Liver (tissue), 9 donors: ENCODE measurements around the gene ABAT. TPM values are rescaled to one million over a fixed set of nuclear protein-coding genes. Genes with fewer than 3 reads are reported as not detected.

ENCODE experiments used
- DNase-seq: peaks from one replicate; pipeline ENCODE4 v3.0.0-alpha.2; 2017; ENCODE audit warnings: low spot score
- H3K27ac ChIP-seq, 2 donors: one replicate each; pipeline ENCODE4 v1.7.0; 2013; ENCODE audit warnings: inconsistent platforms in 2 of 2, low read length in 2 of 2, control low read depth in 1 of 2, low read depth in 1 of 2, mild to moderate bottlenecking in 1 of 2
- H3K27me3 ChIP-seq, 4 donors: one replicate each; pipeline versions ENCODE4 v1.6.1 to v1.7.0; 2013; ENCODE audit warnings: low read length in 3 of 4, inconsistent platforms in 1 of 4, mild to moderate bottlenecking in 1 of 4, moderate library complexity in 1 of 4; ENCODE audit not compliant: control insufficient read depth in 4 of 4, insufficient read depth in 4 of 4
- H3K36me3 ChIP-seq, 4 donors: one replicate each; pipeline versions ENCODE4 v1.6.1 to v1.7.0; 2013; ENCODE audit warnings: low read length in 3 of 4, mild to moderate bottlenecking in 3 of 4, low read depth in 1 of 4, moderate library complexity in 1 of 4; ENCODE audit not compliant: control insufficient read depth in 4 of 4, insufficient read depth in 3 of 4
- H3K4me1 ChIP-seq, 4 donors: one replicate each; pipeline versions ENCODE4 v1.6.1 to v1.7.0; 2013; ENCODE audit warnings: low read length in 3 of 4, mild to moderate bottlenecking in 3 of 4, moderate library complexity in 1 of 4; ENCODE audit not compliant: control insufficient read depth in 4 of 4, insufficient read depth in 4 of 4
- H3K4me3 ChIP-seq, 3 donors: one replicate each; pipeline versions ENCODE4 v1.6.1 to v1.7.0; 2013; ENCODE audit warnings: low read length in 3 of 3, control low read depth in 1 of 3, low read depth in 1 of 3, mild to moderate bottlenecking in 1 of 3
- H3K9ac ChIP-seq, 2 donors: one replicate each; pipeline ENCODE4 v1.7.0; 2013; ENCODE audit warnings: low read length in 2 of 2, mild to moderate bottlenecking in 2 of 2, moderate library complexity in 2 of 2, control low read depth in 1 of 2, low read depth in 1 of 2
- H3K9me3 ChIP-seq, 4 donors: one replicate each; pipeline versions ENCODE4 v1.6.1 to v1.7.0; 2013; ENCODE audit warnings: low read length in 3 of 4; ENCODE audit not compliant: control insufficient read depth in 4 of 4
- ATF3 ChIP-seq: IDR thresholded peaks from 2 replicates; pipeline ENCODE4 v1.6.1; 2016; ENCODE audit warnings: antibody characterized with exemption
- CTCF ChIP-seq: fragments of 150-350 bp; IDR thresholded peaks from 2 replicates; pipeline ENCODE4 v1.5.1; 2017; ENCODE audit warnings: improper control_type of control experiment, low read depth, low read length; ENCODE audit not compliant: missing input control
- EGR1 ChIP-seq, 2 donors: IDR thresholded peaks; 2 replicates each; pipeline ENCODE4 v1.6.1; 2016 to 2018; ENCODE audit warnings: antibody characterized with exemption in 2 of 2, low read depth in 2 of 2
- FOXA2 ChIP-seq: IDR thresholded peaks from 2 replicates; pipeline ENCODE4 v1.6.1; 2016; ENCODE audit warnings: antibody characterized with exemption
- HNF4A ChIP-seq, 2 donors: conservative IDR thresholded peaks; 2 replicates each; pipeline ENCODE4 v1.6.1; 2016; ENCODE audit warnings: antibody characterized with exemption in 2 of 2, mild to moderate bottlenecking in 2 of 2
- HNF4G ChIP-seq: IDR thresholded peaks from 2 replicates; pipeline ENCODE4 v1.6.1; 2016; ENCODE audit warnings: antibody characterized with exemption
- JUND ChIP-seq, 2 donors: IDR thresholded peaks; 2 replicates each; pipeline ENCODE4 v1.6.1; 2016; ENCODE audit warnings: antibody characterized with exemption in 2 of 2
- MAX ChIP-seq: IDR thresholded peaks from 2 replicates; pipeline ENCODE4 v1.6.1; 2016; ENCODE audit warnings: antibody characterized with exemption
- NR2F2 ChIP-seq: IDR thresholded peaks from 2 replicates; pipeline ENCODE4 v1.6.1; 2016; ENCODE audit warnings: antibody characterized with exemption
- RAD21 ChIP-seq, 2 donors: IDR thresholded peaks; 2 replicates each; pipeline ENCODE4 v1.6.1; 2016; ENCODE audit warnings: antibody characterized with exemption in 2 of 2, mild to moderate bottlenecking in 2 of 2
- REST ChIP-seq: IDR thresholded peaks from 2 replicates; pipeline ENCODE4 v1.6.1; 2016; ENCODE audit warnings: antibody characterized with exemption, mild to moderate bottlenecking
- RXRA ChIP-seq, 2 donors: IDR thresholded peaks; 2 replicates each; pipeline ENCODE4 v1.6.1; 2017 to 2018; ENCODE audit warnings: antibody characterized with exemption in 2 of 2, mild to moderate bottlenecking in 1 of 2
- SP1 ChIP-seq: IDR thresholded peaks from 2 replicates; pipeline ENCODE4 v1.6.1; 2018; ENCODE audit warnings: antibody characterized with exemption, mild to moderate bottlenecking
- TAF1 ChIP-seq: conservative IDR thresholded peaks from 2 replicates; pipeline ENCODE4 v1.6.1; 2016; ENCODE audit warnings: antibody characterized with exemption, mild to moderate bottlenecking
- YY1 ChIP-seq: IDR thresholded peaks from 2 replicates; pipeline ENCODE4 v1.6.1; 2016; ENCODE audit warnings: antibody characterized with exemption, mild to moderate bottlenecking
- ZBTB33 ChIP-seq: IDR thresholded peaks from 2 replicates; pipeline ENCODE4 v1.6.1; 2016; ENCODE audit warnings: antibody characterized with exemption
- WGBS: extraction: QIAGEN DNeasy Blood & Tissue Kit; methylation state at CpG from one replicate; pipeline ENCODE4 v1.1.7; 2013; 5-methylcytosine and 5-hydroxymethylcytosine counted together
- polyA plus RNA-seq, 2 donors: library from polyadenylated mRNA; stranded (reverse) in 1 of 2; unstranded in 1 of 2; fragments of 200-250 nt in 1 of 2; fragments of >200 nt in 1 of 2; fragmentation: Nextera tagmentation in 1 of 2; extraction: Ambion mirVana in 1 of 2; gene quantifications; one replicate each; pipeline versions ENCODE4 v1.2.1 to v1.2.3, GENCODE V29; 2013 to 2015
- total RNA-seq, 2 donors: library from RNA; depleted of rRNA; stranded (reverse); fragments of >200 nt; gene quantifications; one replicate each; pipeline ENCODE4 v1.2.3, GENCODE V29; 2014
- donor health status: healthy.
- donor health status: healthy.
- donor health status: healthy.
- donor health status: healthy.
- donor health status: healthy.

Gene ABAT
- total and polyA plus RNA-seq, 4 donors = 52.4 to 205 (median 141) TPM

GRCh38 chr16:8714807-8715206 is 40.4 kb downstream of the ABAT start:
- peaks cover 0 to 19% (median 5%) of the 10 kb centered on the region in 4 donors for H3K36me3 ChIP-seq
- no peaks in the 10 kb centered on the region for H3K4me1 ChIP-seq
- H3K27ac ChIP-seq = no peak overlapping the region
- whole genome bisulfite sequencing = 78% methylated on average over 14 of the region's 14 CpGs
- no peak overlapping the region for H3K4me3 ChIP-seq
- no peak for TF ChIP-seq EGR1 (IDR thresholded peaks at IDR 0.05; ENCODE audit: low read depth in 2 of 2)
- TF ChIP-seq NR2F2 = no peak
- TF ChIP-seq TAF1 = no peak
- no peak for TF ChIP-seq FOXA2
- TF ChIP-seq RXRA (IDR thresholded peaks at IDR 0.05) = no peak
- TF ChIP-seq SP1 = no peak
- no peak for TF ChIP-seq YY1
- no peak for TF ChIP-seq JUND (IDR thresholded peaks at IDR 0.05)
- no peak for TF ChIP-seq HNF4A (conservative IDR thresholded peaks at IDR 0.05)
- no peak for TF ChIP-seq ZBTB33
- TF ChIP-seq MAX = no peak
- no peak for TF ChIP-seq HNF4G
- no peak for TF ChIP-seq RAD21 (IDR thresholded peaks at IDR 0.05)
- no peak for TF ChIP-seq REST
- TF ChIP-seq CTCF = no peak
- no peak overlapping the region for H3K9ac ChIP-seq
- H3K27me3 ChIP-seq = no peaks in the 10 kb centered on the region
- peaks cover 0 to 1% (median 0%) of the 10 kb centered on the region in 4 donors for H3K9me3 ChIP-seq
- no peak for DNase-seq

GRCh38 chr16:8716052-8716451 is 41.6 kb downstream of the ABAT start:
- TF ChIP-seq ATF3 (no peak), YY1 (no peak), SP1 (no peak), NR2F2 (no peak), RXRA (IDR thresholded peaks at IDR 0.05) (no peak), EGR1 (IDR thresholded peaks at IDR 0.05; ENCODE audit: low read depth in 2 of 2) (no peak), RAD21 (IDR thresholded peaks at IDR 0.05) (no peak), TAF1 (no peak), REST (no peak), CTCF (no peak), MAX (no peak)
- H3K36me3 ChIP-seq = peaks cover 0 to 19% (median 6%) of the 10 kb centered on the region in 4 donors
- no peak overlapping the region for H3K27ac ChIP-seq
- no peaks in the 10 kb centered on the region for H3K4me1 ChIP-seq
- H3K27me3 ChIP-seq = no peaks in the 10 kb centered on the region
- no peak overlapping the region for H3K9ac ChIP-seq
- WGBS = 95% methylated on average over 6 of the region's 6 CpGs
- peaks cover 0 to 1% (median 0%) of the 10 kb centered on the region in 4 donors for H3K9me3 ChIP-seq
- DNase-seq = no peak
- no peak overlapping the region for H3K4me3 ChIP-seq
